Osteoblast (primary cell): ENCODE data around the gene SLIT2. TPM values are rescaled to one million over a fixed set of nuclear protein-coding genes. Genes with fewer than 3 reads are reported as not detected.

ENCODE experiments used
- DNase-seq: peaks from one replicate; pipeline ENCODE4 v3.0.0; 2011; ENCODE audit warnings: low spot score, mixed read lengths; ENCODE audit not compliant: insufficient read length; ENCODE audit errors: missing footprints
- H2AFZ ChIP-seq: 2 replicates; pipeline ENCODE4 v1.6.0; 2011; ENCODE audit warnings: mild to moderate bottlenecking, low read length
- H3K27ac ChIP-seq: 2 replicates; pipeline ENCODE4 v1.5.1; 2011; ENCODE audit warnings: mild to moderate bottlenecking, low read depth, low read length, moderate library complexity
- H3K27me3 ChIP-seq: 2 replicates; pipeline ENCODE4 v1.6.0; 2012; ENCODE audit warnings: mild to moderate bottlenecking, control low read depth, inconsistent platforms, low read length, moderate library complexity; ENCODE audit not compliant: insufficient read depth
- H3K36me3 ChIP-seq: 2 replicates; pipeline ENCODE4 v1.5.1; 2011; ENCODE audit warnings: mild to moderate bottlenecking, low read length, control low read depth, moderate library complexity; ENCODE audit not compliant: insufficient read depth
- H3K4me1 ChIP-seq: 2 replicates; pipeline ENCODE4 v1.5.1; 2011; ENCODE audit warnings: mild to moderate bottlenecking, low read length, control low read depth, moderate library complexity; ENCODE audit not compliant: insufficient read depth
- H3K4me2 ChIP-seq: 2 replicates; pipeline ENCODE4 v1.6.0; 2011; ENCODE audit warnings: mild to moderate bottlenecking, low read length; ENCODE audit not compliant: insufficient read depth
- H3K4me3 ChIP-seq: fragments of 200-600 bp; sonication (generic); 3 replicates; pipeline ENCODE4 v1.5.1; 2012; ENCODE audit warnings: mild to moderate bottlenecking, low read length, inconsistent platforms; ENCODE audit not compliant: insufficient read depth
- H3K79me2 ChIP-seq: 2 replicates; pipeline ENCODE4 v1.6.0; 2012; ENCODE audit warnings: mild to moderate bottlenecking, low read length, control low read depth, inconsistent platforms; ENCODE audit not compliant: insufficient read depth
- H3K9me3 ChIP-seq: 2 replicates; pipeline ENCODE4 v1.5.1; 2011; ENCODE audit warnings: low read depth, low read length, control low read depth
- H4K20me1 ChIP-seq: 2 replicates; pipeline ENCODE4 v1.6.0; 2012; ENCODE audit warnings: mild to moderate bottlenecking, low read length, control low read depth; ENCODE audit not compliant: insufficient read depth
- CTCF ChIP-seq: IDR thresholded peaks from 2 replicates; pipeline ENCODE4 v1.5.1; 2011; ENCODE audit warnings: mild to moderate bottlenecking, low read depth, low read length, moderate library complexity; ENCODE audit errors: extremely low read depth
- total RNA-seq: library from RNA; depleted of rRNA; stranded (reverse); fragments of >200 nt; gene quantifications from 2 replicates; pipeline ENCODE4 v1.2.3, GENCODE V29; 2012

The SLIT2 gene
- total RNA-seq, 1 donor, result 35.8 TPM

- no peaks in the 10 kb centered on the region for H3K27me3 ChIP-seq
- no peak overlapping the region for H2AFZ ChIP-seq
- H3K9me3 ChIP-seq, result no peaks in the 10 kb centered on the region
- DNase-seq, result no peak
- H3K4me3 ChIP-seq, result no peak overlapping the region
- H3K27ac ChIP-seq, result no peak overlapping the region
- peaks cover 33% of the 10 kb centered on the region for H3K4me1 ChIP-seq
- H3K79me2 ChIP-seq, result peaks cover 50% of the 10 kb centered on the region
- no peaks in the 10 kb centered on the region for H3K36me3 ChIP-seq
- no peaks in the 10 kb centered on the region for H4K20me1 ChIP-seq
- no peak overlapping the region for H3K4me2 ChIP-seq
- TF ChIP-seq CTCF, result no peak
These were observed 36.4 kb downstream of the SLIT2 start for GRCh38 chr4:20288047-20288650.

- Histone ChIP-seq H3K27me3 (no peaks in the 10 kb centered on the region), H3K4me3 (no peak overlapping the region), H2AFZ (peak overlapping the region; percentile 65), H3K9me3 (no peaks in the 10 kb centered on the region), H3K79me2 (peaks cover 54% of the 10 kb centered on the region), H3K4me2 (peak overlapping the region; percentile 62), H3K4me1 (peaks cover 33% of the 10 kb centered on the region), H3K27ac (peak overlapping the region; percentile 42), H3K36me3 (no peaks in the 10 kb centered on the region), H4K20me1 (no peaks in the 10 kb centered on the region)
- peak; percentile 63 for DNase-seq
- no peak for TF ChIP-seq CTCF
These were observed 37.3 kb downstream of the SLIT2 start for GRCh38 chr4:20288846-20289512.

GRCh38 chr4:20289782-20290181 lies 38.1 kb downstream of the SLIT2 start:
- TF ChIP-seq CTCF, result no peak
- H2AFZ ChIP-seq, result no peak overlapping the region
- peak overlapping the region; percentile 4 for H3K27ac ChIP-seq
- peaks cover 27% of the 10 kb centered on the region for H3K4me1 ChIP-seq
- no peak overlapping the region for H3K4me3 ChIP-seq
- no peak overlapping the region for H3K4me2 ChIP-seq
- no peaks in the 10 kb centered on the region for H3K36me3 ChIP-seq
- no peaks in the 10 kb centered on the region for H3K9me3 ChIP-seq
- peaks cover 56% of the 10 kb centered on the region for H3K79me2 ChIP-seq
- H3K27me3 ChIP-seq, result no peaks in the 10 kb centered on the region
- H4K20me1 ChIP-seq, result no peaks in the 10 kb centered on the region
- DNase-seq, result no peak

GRCh38 chr4:20292739-20293138 lies 41.0 kb downstream of the SLIT2 start:
- Histone ChIP-seq H3K4me2 (no peak overlapping the region), H3K27ac (no peak overlapping the region), H3K36me3 (no peaks in the 10 kb centered on the region), H3K9me3 (no peaks in the 10 kb centered on the region), H4K20me1 (no peaks in the 10 kb centered on the region), H3K79me2 (peaks cover 66% of the 10 kb centered on the region), H3K27me3 (no peaks in the 10 kb centered on the region), H3K4me3 (no peak overlapping the region), H3K4me1 (peaks cover 24% of the 10 kb centered on the region), H2AFZ (no peak overlapping the region)
- no peak for DNase-seq
- no peak for TF ChIP-seq CTCF
